Activated CD4-positive, CD25-positive, alpha-beta regulatory T cell treated with anti-CD3 and anti-CD28 coated beads, Interleukin-2, amount 50 U/mL, for 16 hours (primary cell): ENCODE measurements around the gene CENPB.
"Not testable (repeated sequence)": the region's sequence is repeated elsewhere in the genome, so short reads cannot be mapped to it uniquely, and the experiment has no call there.

Experiments used
- DNase-seq: peaks from one replicate; pipeline ENCODE4 v3.0.0-alpha.2; 2020; ENCODE audit warnings: low read depth, low spot score

The CENPB gene

GRCh38 chr20:3786665-3787323, at the start of gene CENPB:
CENPB (minus strand) TSS chr20:3786740; CDS start chr20:3786483, 257 bp downstream.
- DNase-seq: peak; percentile 77

- DNase-seq: no peak
These were observed 49.6 kb upstream of the CENPB start for GRCh38 chr20:3836132-3836531.

DNA sequence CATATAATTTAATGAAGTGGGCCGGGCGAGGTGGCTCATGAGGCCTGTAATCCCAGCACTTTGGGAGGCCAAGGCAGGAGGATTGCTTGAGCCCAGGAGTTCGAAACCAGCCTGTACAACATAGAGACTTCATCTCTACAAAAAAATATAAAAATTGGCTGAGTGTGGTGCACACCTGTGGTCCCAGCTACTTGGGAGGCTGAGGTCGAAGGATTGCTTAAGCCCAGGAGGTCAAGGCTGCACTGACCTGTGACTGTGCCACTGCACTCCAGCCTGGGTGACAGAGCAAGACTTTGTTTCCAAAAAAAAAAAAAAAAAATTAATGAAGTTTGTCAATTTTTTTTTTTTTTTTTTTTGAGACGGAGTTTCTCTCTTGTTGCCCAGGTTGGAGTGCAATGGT, 43.4 kb upstream of the CENPB start:
- DNase-seq: not testable (repeated sequence)

- no peak for DNase-seq
These were observed 42.3 kb upstream of the CENPB start for GRCh38 chr20:3828798-3829197.

DNA sequence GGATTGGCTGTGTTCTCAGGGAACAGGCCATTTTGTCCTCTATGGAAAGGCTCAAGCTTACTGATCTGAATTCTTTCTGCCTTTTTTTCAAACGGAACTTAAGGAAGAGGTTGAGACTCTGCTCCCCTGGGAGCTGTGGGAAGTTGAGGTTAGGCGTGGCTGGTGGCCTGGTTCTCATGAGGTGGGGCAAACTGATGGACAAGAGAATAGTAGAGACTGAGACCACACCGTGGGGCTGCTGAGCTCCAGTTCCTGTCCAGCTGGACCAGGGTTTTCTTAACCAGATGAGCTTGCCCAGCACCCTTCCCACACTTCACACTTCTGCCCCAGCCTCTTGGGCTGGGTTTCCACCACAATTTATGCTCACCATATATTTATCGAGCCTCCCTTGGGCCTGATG, 39.9 kb upstream of the CENPB start:
- no peak for DNase-seq

DNA sequence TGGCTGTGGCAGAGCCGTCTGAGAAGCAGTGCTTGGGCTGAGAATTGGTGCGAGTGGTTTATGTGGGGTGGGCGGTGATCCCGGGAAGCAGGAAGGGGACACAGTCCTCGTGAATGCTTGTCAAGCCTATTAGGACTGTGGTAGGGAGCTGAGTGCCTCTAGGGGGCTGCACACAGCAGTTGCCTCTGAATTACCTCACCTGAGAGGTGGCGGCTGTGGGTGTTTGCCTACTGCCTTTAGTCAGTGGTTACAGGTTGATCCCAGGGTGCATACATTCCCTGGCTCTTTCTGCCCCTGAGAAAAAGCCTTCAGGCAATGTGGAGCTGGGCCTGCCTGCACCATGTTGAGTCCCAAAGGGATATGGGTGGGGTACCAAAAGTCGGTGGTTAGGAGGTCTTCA, 39.0 kb upstream of the CENPB start:
- no peak for DNase-seq

DNA sequence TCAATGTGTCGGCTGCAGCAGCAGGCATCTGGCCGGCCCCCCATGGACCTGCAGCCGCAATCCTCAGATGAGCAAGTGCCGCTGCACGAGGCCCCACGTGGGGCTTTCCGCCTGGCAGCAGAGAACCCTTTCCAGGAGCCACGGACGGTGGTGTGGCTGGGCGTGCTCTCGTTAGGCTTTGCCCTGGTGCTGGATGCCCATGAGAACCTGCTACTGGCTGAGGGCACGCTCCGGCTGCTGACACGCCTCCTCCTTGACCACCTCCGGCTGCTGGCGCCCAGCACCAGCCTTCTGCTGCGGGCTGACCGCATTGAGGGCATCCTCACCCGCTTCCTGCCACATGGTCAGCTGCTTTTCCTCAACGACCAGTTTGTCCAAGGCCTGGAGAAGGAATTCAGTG, 37.3 kb upstream of the CENPB start:
- no peak for DNase-seq

- DNase-seq: no peak
These were observed 35.5 kb upstream of the CENPB start for GRCh38 chr20:3821996-3822395.

- DNase-seq: no peak
These were observed 34.6 kb upstream of the CENPB start for GRCh38 chr20:3820901-3821727.

DNA sequence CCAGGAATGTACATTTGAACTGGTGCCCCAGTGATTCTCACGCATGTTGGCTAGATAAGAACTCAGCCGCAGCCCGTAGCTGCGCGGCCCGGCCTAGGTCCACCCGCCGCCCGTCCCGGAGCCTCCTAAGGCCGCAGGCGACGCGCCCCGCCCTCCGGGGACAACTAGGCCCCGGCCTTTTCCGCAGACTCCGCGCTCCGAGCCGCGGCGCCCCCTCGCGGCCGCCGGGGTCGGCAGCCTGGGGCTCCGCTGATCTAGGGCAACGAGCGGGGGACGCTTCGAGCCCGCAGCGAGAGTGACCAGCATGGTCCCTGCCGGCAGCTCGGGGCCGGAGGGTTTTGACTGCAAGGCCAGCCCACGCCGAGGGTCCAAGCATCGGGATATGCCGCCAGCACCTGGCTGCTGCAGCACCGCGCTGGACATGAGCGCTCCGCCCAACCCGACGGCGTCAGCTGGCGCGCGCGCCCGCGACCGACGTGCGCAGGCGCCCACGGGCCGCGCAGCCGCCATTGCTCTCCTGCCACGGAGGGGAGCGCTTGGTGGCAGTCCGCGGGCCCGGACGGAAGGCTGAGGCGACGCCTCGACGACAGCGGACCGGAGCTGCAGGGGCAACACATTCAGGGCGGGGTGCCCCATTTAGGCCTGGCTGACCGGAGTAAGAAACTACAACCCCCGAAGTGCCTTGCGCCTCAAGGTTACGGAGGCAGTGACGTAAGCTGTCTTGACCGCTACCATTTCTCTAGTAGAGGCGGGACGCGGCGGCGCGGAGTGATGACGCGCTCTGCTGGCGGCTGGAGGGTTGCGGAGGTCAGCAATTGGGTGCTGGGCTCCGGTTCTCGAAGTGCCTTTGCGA, 33.7 kb upstream of the CENPB start, which contains the start of gene AP5S1:
AP5S1 (plus strand) TSS at position 500 of the 853 bp plus-strand sequence. CDS start 1,571 bp downstream, outside the sequence.
- peak; percentile 89 for DNase-seq

DNA sequence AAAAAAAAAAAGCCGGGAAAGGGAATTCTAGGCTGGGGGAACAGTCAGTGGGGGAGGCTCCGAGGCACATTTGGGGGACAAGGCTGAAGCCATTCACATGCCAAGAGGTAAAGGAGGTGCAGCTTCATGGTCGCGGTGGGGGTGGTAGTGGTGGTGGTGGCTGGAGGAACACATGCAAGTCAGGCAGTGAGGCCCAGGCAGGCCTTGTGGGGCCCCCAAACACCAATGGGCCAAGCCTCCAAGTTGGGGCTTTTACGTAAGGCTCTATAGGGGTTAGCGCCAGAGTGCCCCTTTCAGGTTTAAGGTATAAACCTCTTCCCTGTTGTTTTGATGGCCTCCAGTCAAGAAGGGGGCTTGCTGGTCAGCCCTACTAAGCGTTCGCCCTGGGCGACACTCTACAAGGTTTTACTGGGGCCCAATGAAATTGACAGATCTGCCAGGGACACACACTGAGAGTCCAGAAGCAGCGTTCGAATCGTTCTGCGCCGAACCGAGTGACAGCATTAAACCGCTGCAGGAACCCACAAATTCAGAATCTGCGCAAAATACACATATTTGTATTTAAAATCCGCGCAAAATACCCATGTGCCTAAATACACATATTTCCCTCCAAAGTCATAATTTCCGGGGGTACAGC, 33.0 kb upstream of the CENPB start:
- DNase-seq: no peak

DNA sequence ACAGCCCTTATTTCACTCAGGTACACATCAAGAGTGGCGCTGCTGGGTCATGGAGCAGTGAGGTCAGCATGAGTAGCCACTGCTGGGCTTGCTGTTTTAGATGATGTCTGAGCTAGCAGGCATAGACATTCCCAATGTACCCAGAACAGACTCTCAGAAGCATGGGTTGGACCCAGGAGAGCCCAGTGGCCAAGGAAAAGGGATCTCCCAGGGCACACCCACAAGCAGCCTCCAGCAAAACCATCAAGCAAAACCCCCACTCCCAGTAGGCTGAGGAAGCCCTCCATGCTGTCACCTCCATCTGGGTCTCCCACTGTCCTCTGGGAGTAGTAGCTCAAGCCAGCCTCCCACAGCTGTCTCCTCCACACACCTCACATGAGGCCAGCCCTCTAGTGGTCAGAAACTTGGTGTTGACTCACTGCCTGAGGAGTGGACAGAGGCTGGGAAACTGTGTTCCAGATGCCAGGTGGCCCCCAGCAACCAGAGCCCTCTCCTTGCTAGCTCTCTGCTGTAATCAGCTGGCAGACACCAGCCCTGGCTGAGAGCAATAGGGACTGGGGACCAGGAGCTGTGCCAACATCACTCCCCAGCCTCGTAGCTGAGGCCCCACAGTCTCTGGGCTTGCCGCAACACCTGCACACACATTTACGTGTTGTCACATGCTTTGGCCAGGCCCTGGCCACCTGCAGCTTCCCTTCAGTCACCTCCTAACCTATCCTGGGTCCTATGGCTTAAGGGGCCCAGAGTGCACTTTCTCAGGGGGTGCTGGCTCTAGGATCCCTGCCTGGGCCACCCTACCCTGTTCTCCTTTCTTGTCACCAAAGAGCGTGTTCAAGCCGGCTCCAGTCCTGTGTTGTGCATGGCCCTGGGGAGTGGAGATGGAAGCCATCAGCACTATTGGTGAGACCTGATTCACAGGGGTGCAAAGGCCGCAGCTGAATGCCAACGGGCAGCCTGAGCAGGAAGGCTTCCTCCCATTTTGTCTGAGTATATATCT, 31.9 kb upstream of the CENPB start:
- no peak for DNase-seq

GRCh38 chr20:3815703-3816315, 29.3 kb upstream of the CENPB start:
- DNase-seq: no peak

- DNase-seq: no peak
These were observed 28.5 kb upstream of the CENPB start for GRCh38 chr20:3814928-3815495.

DNA sequence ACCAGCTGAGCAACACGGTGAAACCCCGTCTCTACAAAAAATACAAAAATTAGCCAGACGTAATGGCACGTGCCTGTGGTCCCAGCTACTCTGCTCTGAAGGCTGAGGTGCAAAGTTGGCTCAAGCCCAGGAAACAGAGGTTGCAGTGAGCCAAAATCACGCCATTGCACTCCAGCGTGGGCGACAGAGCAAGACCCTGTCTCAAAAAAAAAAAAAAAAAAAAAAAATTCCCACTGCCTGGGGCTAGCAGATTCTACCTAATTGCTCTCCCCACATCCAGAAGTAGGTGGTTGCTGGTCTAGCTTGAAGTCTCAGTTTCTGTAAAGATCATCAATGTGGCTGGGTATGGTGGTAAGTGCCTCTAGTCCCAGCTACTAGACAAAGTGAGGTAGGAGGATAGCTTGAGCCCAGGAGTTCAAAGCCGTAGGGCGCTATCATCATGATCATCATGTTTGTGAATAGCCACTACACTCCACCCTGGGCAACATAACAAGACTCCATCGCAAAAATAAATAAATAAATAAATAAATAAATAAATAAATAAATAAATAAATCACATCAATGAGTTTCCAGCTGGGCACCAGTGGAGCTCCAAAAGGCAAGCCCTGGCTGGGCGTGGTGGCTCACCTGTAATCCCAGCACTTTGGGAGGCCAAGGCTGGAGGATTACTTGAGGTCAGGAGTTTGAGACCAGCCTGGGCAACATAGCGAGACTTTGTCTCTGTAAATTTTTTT, 27.5 kb upstream of the CENPB start:
- DNase-seq: no peak

GRCh38 chr20:3812975-3813847, 26.7 kb upstream of the CENPB start:
- DNase-seq: no peak

DNA sequence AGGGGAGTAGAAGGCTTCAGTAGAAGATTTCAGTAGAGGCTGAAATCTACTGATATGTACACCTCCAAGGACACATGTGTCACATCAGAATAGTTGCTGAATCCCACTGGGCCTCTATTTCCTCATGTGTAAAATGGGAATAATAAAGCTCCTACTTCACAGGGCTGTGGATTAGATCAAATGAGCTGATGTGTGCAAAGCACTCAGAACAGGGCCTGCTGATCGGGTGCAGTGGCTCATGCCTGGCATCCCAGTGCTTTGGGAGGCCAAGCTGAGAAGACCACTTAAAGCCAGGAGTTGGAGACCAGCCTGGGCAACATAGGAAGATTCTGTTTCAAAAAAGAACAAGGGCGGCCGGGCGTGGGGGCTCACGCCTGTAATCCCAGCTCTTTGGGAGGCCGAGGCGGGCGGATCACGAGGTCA, 25.7 kb upstream of the CENPB start:
- no peak for DNase-seq
